CD4-positive, alpha-beta T cell treated with Interleukin-2 at 100 ng/mL for 4 hours (primary cell): ENCODE data around the gene NF1.

Source experiments
- DNase-seq: peaks from one replicate; pipeline ENCODE4 v3.0.0-alpha.2; 2020; ENCODE audit warnings: low spot score

Gene NF1

GRCh38 chr17:31307640-31308039 lies 212.9 kb downstream of the NF1 start:
- no peak for DNase-seq

- DNase-seq = peak; percentile 41
These were observed 213.9 kb downstream of the NF1 start for GRCh38 chr17:31308372-31309334.

- peak; percentile 46 for DNase-seq
These were observed 214.8 kb downstream of the NF1 start for GRCh38 chr17:31309556-31309955.

- peak; percentile 78 for DNase-seq
These were observed 215.5 kb downstream of the NF1 start for GRCh38 chr17:31310260-31310659.

- peak; percentile 29 for DNase-seq
These were observed 216.1 kb downstream of the NF1 start for GRCh38 chr17:31310886-31311285.

- peak; percentile 15 for DNase-seq
These were observed 216.7 kb downstream of the NF1 start for GRCh38 chr17:31311526-31311925.

DNA sequence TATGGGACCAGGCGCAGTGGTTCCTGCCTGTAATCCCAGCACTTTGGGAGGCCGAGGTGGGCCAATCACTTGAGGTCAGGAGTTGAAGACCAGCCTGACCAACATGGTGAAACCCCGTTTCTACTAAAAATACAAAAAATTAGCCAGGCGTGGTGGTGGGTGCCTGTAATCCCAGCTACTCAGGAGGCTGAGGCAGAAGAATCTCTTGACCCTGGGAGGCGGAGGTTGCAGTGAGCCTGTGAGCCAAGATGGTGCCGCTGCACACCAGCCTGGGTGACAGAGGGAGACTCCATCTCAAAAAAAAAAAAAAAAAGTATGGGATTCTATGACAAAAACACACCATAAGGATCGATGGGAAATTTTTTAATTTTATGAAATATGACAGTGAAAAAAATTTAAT lies 217.4 kb downstream of the NF1 start:
- DNase-seq = peak; percentile 48

- peak; percentile 74 for DNase-seq
These were observed 219.4 kb downstream of the NF1 start, which contains the start of gene EVI2B for GRCh38 chr17:31313982-31314781. Gene EVI2B (minus strand): TSS chr17:31314054. CDS start chr17:31305609, 8,445 bp downstream.

DNA sequence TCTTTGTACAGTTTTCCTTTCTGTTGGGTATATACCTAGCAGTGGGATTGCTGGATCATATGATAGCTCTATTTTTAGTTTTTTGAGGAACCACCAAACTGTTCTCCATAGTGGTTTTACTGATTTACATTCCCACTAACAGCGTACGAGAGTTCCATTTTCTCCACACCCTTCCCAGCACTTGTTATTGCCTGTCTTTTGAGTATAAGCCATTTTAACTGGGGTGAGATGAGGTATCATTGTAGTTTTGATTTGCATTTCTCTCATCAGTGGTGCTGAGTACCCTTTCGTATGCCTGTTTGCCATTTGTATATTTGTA lies 220.0 kb downstream of the NF1 start:
- no peak for DNase-seq

- peak; percentile 85 for DNase-seq
These were observed 223.6 kb downstream of the NF1 start for GRCh38 chr17:31318298-31318801.

DNA sequence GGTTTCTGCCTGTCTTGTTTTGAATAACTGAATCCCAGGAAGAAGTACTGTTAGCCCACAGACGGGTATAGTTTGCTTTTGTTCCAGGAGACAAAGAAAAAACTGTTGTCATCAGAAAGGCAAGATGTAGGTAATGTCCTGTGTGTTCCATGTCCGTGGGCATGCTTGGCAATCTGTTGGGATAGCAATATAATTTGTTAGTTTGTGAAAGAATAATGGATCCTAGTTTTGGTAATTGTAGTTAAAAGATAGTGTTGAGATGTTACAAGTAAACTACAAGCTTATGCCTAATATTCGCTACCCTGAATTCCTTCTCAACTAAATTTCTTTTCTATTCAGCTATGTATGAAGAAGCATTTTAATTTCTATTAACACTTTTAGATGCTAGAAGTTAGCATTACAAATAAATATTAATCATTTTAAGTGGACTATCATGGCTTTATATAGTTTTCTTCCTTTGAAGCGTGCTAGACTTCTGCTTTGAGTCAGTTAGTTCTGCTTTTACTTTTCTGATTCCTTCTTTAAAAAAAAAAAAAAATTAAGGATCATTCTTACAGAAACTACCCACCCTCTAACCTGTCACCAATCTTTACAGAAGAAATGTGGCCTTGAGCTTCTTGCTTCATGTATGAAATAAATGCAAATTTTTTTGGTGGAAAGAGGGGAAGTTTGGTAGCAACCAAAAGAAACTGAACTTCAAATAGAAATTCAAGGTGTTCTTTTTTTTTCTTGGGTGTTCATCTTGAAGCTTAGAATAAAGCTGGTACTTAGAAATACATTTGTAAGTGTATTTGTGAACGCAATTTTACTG lies 224.3 kb downstream of the NF1 start:
- peak; percentile 43 for DNase-seq

- DNase-seq = no peak
These were observed 225.5 kb downstream of the NF1 start for GRCh38 chr17:31320241-31320640.

DNA sequence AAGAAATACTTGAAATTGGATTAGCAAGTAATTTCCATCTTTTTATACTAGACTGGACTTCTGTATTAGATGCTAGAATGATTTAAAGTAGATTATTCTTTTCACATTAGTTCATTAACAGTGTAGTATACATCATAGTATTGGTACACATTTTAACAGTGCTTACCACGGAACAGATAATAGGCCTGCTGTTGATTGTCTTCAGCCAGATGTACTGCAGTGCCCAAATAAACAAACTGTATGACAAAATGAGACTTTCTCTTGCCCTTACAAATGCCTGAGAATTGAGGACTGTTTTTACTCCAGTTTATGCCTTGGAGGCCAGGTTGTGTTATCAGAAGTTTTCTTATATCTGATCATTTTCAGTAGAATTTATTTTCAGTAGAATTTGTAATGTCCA lies 226.0 kb downstream of the NF1 start:
- DNase-seq = no peak

DNA sequence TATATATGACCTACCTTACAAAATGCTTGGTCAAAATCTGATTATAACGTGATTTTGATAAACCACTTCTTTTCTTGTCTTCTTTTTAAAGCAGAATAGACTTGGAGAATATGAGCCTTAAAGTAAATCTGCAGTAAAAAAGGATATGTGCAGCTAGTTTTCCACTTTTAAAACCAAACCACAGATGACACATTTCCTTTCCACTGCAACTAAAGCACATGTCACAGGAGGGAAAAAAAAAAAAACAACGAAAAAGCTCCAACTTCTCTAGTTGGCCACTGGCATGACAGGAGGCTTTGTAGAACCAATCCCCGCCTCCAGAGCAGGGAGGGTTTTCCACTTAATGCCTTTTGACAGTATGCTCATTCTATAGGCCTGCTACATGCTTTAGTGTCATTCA lies 226.7 kb downstream of the NF1 start, which contains the start of gene EVI2A:
EVI2A (minus strand) TSS at position 142 of the 400 bp plus-strand sequence. CDS start 2,609 bp downstream, outside the sequence.
- peak; percentile 87 for DNase-seq

- peak; percentile 35 for DNase-seq
These were observed 227.2 kb downstream of the NF1 start for GRCh38 chr17:31321966-31322365.

DNA sequence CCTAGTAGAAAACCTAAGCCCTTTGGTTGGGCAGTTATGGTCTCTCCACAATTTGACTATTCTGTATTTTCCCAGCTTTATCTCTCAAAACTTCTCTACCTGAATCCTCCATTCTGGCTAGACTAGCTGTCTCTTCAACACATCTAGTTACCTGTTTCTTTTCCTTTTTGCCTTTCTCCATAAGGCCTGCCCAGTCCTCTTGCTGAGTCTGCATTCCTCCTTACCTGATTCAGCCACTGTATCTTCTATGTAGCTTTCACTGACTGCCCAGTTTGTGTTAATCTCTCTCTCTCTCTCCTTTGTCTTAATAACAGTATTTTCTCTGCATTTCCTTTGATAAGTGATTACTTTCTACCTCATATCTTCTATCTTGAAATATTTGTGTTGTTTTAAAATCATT lies 228.8 kb downstream of the NF1 start:
- no peak for DNase-seq

DNA sequence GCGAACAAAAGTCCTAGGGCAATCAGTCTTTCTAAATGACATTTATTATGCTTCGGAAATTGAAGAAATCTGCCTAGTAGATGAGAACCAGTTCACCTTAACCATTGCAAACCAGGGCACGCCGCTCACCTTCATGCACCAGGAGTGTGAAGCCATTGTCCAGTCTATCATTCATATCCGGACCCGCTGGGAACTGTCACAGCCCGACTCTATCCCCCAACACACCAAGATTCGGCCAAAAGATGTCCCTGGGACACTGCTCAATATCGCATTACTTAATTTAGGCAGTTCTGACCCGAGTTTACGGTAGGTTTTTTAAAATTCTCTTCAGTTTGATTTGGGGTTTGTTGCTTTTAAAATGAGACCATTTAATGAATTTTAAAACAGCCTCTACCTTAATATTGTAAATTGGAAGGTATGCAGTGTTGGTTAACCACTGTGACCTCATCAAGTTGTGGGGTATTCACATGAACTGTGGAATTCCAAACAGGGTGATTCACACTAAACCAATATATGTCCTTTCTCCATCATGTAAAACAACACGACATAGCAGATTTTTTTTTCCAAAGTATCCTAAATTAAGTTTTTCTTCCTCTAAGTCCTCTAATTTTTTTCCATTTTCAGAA lies 232.9 kb downstream of the NF1 start:
- DNase-seq = no peak

DNA sequence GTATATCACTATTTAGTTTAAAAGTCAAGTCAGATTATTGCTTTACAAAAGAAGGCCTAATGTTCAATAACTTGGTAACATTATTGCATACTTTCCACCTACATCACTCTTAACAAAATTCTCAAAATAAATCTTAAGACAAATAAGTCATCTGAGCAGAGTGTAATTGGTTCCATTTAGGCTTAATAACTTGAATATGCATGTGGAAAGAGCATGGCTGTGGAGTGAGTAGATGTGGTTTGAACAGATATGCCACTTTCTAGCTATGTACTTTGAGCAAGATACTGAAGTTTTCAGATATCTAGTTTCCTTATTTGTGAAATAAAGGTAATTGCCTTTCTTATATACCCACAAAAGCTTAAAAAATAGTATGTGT lies 233.4 kb downstream of the NF1 start:
- DNase-seq = no peak

- no peak for DNase-seq
These were observed 234.4 kb downstream of the NF1 start for GRCh38 chr17:31329221-31329620.

GRCh38 chr17:31339906-31340661 lies 245.3 kb downstream of the NF1 start:
- no peak for DNase-seq
